Loucy (cell line): ENCODE data around the gene APBB2.

Experiments used
- H2AFZ ChIP-seq: fragments of 200-600 bp; sonication (generic); 2 replicates; pipeline ENCODE4 v1.6.0; 2016; ENCODE audit warnings: antibody characterized with exemption, mild to moderate bottlenecking, low read length, moderate library complexity
- H3F3A ChIP-seq: fragments of 200-600 bp; 2 replicates; pipeline ENCODE4 v1.6.0; 2016; ENCODE audit warnings: antibody characterized with exemption, low read depth, mild to moderate bottlenecking
- H3K27me3 ChIP-seq: fragments of 200-600 bp; sonication (generic); 2 replicates; pipeline ENCODE4 v1.6.1; 2014; ENCODE audit warnings: low read length, mild to moderate bottlenecking; ENCODE audit not compliant: insufficient read depth, poor library complexity, severe bottlenecking
- H3K36me3 ChIP-seq: fragments of 200-600 bp; sonication (generic); 2 replicates; pipeline ENCODE4 v1.6.1; 2016; ENCODE audit warnings: low read length; ENCODE audit not compliant: insufficient read depth
- H3K4me1 ChIP-seq: fragments of 200-600 bp; sonication (generic); 2 replicates; pipeline ENCODE4 v1.5.1; 2014; ENCODE audit warnings: low read length, mild to moderate bottlenecking; ENCODE audit not compliant: insufficient read depth, poor library complexity, severe bottlenecking
- H3K4me2 ChIP-seq: fragments of 200-600 bp; sonication (generic); 2 replicates; pipeline ENCODE4 v1.6.0; 2014; ENCODE audit warnings: antibody characterized with exemption, low read length, low read depth, mild to moderate bottlenecking; ENCODE audit not compliant: poor library complexity, severe bottlenecking
- H3K4me3 ChIP-seq: fragments of 200-600 bp; sonication (generic); 2 replicates; pipeline ENCODE4 v1.5.1; 2014; ENCODE audit warnings: low read length, mild to moderate bottlenecking, mixed read lengths; ENCODE audit not compliant: poor library complexity, severe bottlenecking
- H3K79me2 ChIP-seq: fragments of 200-600 bp; sonication (generic); 2 replicates; pipeline ENCODE4 v1.6.1; 2014; ENCODE audit warnings: low read length; ENCODE audit not compliant: insufficient read depth
- H3K9ac ChIP-seq: fragments of 200-600 bp; sonication (generic); 2 replicates; pipeline ENCODE4 v1.6.0; 2014; ENCODE audit warnings: mild to moderate bottlenecking, low read depth, low read length, moderate library complexity; ENCODE audit not compliant: poor library complexity, severe bottlenecking
- H3K9me2 ChIP-seq: fragments of 200-600 bp; sonication (generic); replicated peaks from 2 replicates; pipeline ENCODE4 v1.6.1; 2016; ENCODE audit warnings: low read depth, low read length, mixed read lengths
- H3K9me3 ChIP-seq: fragments of 200-600 bp; sonication (generic); 2 replicates; pipeline ENCODE4 v1.6.1; 2014; ENCODE audit warnings: mild to moderate bottlenecking, antibody characterized with exemption, low read length, low read depth; ENCODE audit not compliant: insufficient read depth
- H4K20me1 ChIP-seq: fragments of 200-600 bp; sonication (generic); 2 replicates; pipeline ENCODE4 v1.6.0; 2014; ENCODE audit warnings: antibody characterized with exemption, low read length, mild to moderate bottlenecking; ENCODE audit not compliant: insufficient read depth, poor library complexity, severe bottlenecking
- CTCF ChIP-seq: fragments of 200-600 bp; sonication (generic); conservative IDR thresholded peaks from 2 replicates; pipeline ENCODE4 v1.5.1; 2014; ENCODE audit warnings: mild to moderate bottlenecking, antibody characterized with exemption, low read length
- EZH2phosphoT487 ChIP-seq: fragments of 200-600 bp; IDR thresholded peaks from 2 replicates; pipeline ENCODE4 v1.6.1; 2018; ENCODE audit warnings: antibody characterized with exemption, mild to moderate bottlenecking, moderate library complexity, borderline replicate concordance

The APBB2 gene

GRCh38 chr4:41146716-41147506 lies 67.4 kb downstream of the APBB2 start:
- H3K27me3 ChIP-seq: no peaks in the 10 kb centered on the region
- TF ChIP-seq EZH2phosphoT487: no peak
- TF ChIP-seq CTCF: no peak
- H3K4me3 ChIP-seq: no peak overlapping the region
- no peak overlapping the region for H3K9ac ChIP-seq
- no peaks in the 10 kb centered on the region for H3K4me1 ChIP-seq
- no peak overlapping the region for H2AFZ ChIP-seq
- no peak overlapping the region for H3K4me2 ChIP-seq
- no peaks in the 10 kb centered on the region for H3K9me3 ChIP-seq
- no peaks in the 10 kb centered on the region for H3F3A ChIP-seq
- no peaks in the 10 kb centered on the region for H3K79me2 ChIP-seq
- no peaks in the 10 kb centered on the region for H3K36me3 ChIP-seq
- no peaks in the 10 kb centered on the region for H3K9me2 ChIP-seq
- H4K20me1 ChIP-seq: no peaks in the 10 kb centered on the region

- H3K4me3 ChIP-seq: no peak overlapping the region
- H3K9ac ChIP-seq: no peak overlapping the region
- H3K79me2 ChIP-seq: no peaks in the 10 kb centered on the region
- no peak overlapping the region for H3K4me2 ChIP-seq
- no peak for TF ChIP-seq EZH2phosphoT487
- TF ChIP-seq CTCF: no peak
- no peaks in the 10 kb centered on the region for H3K4me1 ChIP-seq
- H2AFZ ChIP-seq: no peak overlapping the region
- no peaks in the 10 kb centered on the region for H4K20me1 ChIP-seq
- no peaks in the 10 kb centered on the region for H3K36me3 ChIP-seq
- H3K9me3 ChIP-seq: no peaks in the 10 kb centered on the region
- no peaks in the 10 kb centered on the region for H3K9me2 ChIP-seq
- no peaks in the 10 kb centered on the region for H3K27me3 ChIP-seq
- H3F3A ChIP-seq: no peaks in the 10 kb centered on the region
Observed at GRCh38 chr4:41146196-41146595, 68.1 kb downstream of the APBB2 start.

DNA sequence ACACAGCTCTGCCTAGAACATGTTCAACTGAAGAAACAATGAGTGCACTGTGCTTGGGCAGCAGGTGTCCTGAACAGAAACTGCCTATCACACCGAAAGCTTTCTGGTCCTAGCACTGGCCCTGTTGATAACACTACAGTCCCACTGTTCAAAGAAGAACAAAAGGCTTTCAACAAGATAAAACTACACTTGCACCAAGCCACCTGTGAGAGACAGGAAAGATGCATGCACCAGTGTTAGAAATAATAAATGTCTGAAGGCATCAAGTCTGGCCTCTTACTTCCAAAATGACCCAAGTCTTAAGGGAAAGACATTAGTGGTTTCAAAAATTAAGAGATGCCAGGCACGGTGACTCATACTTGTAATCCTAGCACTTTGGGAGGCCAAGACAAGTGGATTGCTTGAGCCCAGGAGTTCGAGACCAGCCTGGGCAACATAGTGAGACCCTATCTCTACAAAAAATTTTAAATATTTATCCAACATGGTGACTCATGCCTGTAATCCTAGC lies 68.7 kb downstream of the APBB2 start:
- no peak for TF ChIP-seq EZH2phosphoT487
- no peak for TF ChIP-seq CTCF
- H2AFZ ChIP-seq: no peak overlapping the region
- H3K9me2 ChIP-seq: no peaks in the 10 kb centered on the region
- H3K4me1 ChIP-seq: no peaks in the 10 kb centered on the region
- H3F3A ChIP-seq: no peaks in the 10 kb centered on the region
- no peaks in the 10 kb centered on the region for H3K36me3 ChIP-seq
- H3K4me2 ChIP-seq: no peak overlapping the region
- H3K79me2 ChIP-seq: no peaks in the 10 kb centered on the region
- no peak overlapping the region for H3K9ac ChIP-seq
- H3K4me3 ChIP-seq: no peak overlapping the region
- no peaks in the 10 kb centered on the region for H3K27me3 ChIP-seq
- H4K20me1 ChIP-seq: no peaks in the 10 kb centered on the region
- no peaks in the 10 kb centered on the region for H3K9me3 ChIP-seq
